HG03565 (cell line): ENCODE measurements around the gene FOXS1.

Experiments
- ATAC-seq: cut with Tn5 transposase; IDR thresholded peaks from one replicate; pipeline ENCODE4 v1.9.1; 2021; ENCODE audit warnings: mild to moderate bottlenecking, moderate library complexity; ENCODE audit not compliant: unreplicated experiment

The FOXS1 gene

GRCh38 chr20:31845300-31845863 is at the start of gene FOXS1:
Gene FOXS1, minus strand, starts transcription at chr20:31845604. Its CDS starts 62 bp downstream, at chr20:31845542.
- ATAC-seq, result no peak

GRCh38 chr20:31890646-31891045 is 45.2 kb upstream of the FOXS1 start:
- no peak for ATAC-seq

- ATAC-seq, result no peak
Measured at GRCh38 chr20:31883829-31884228, 38.4 kb upstream of the FOXS1 start.

- no peak for ATAC-seq
Measured at GRCh38 chr20:31881945-31882344, 36.5 kb upstream of the FOXS1 start.

GRCh38 chr20:31879143-31879987 is 34.0 kb upstream of the FOXS1 start:
- peak; percentile 91 for ATAC-seq

- no peak for ATAC-seq
Measured at GRCh38 chr20:31877684-31878083, 32.3 kb upstream of the FOXS1 start.

GRCh38 chr20:31875671-31876070 is 30.3 kb upstream of the FOXS1 start:
- ATAC-seq, result no peak

- no peak for ATAC-seq
Measured at GRCh38 chr20:31872406-31872805, 27.0 kb upstream of the FOXS1 start.

- no peak for ATAC-seq
Measured at GRCh38 chr20:31871618-31871954, 26.2 kb upstream of the FOXS1 start.

- ATAC-seq, result no peak
Measured at GRCh38 chr20:31870726-31871617, 25.6 kb upstream of the FOXS1 start.

GRCh38 chr20:31869942-31870725 is 24.7 kb upstream of the FOXS1 start, which contains the start of the genes DUSP15 and TTLL9:
Gene DUSP15, minus strand, starts transcription at chr20:31870527. Its CDS starts 190 bp downstream, at chr20:31870337.
Gene TTLL9, plus strand, starts transcription at chr20:31870634. Its CDS starts 493 bp downstream, at chr20:31871127.
- ATAC-seq, result no peak

GRCh38 chr20:31869673-31869941 is 24.2 kb upstream of the FOXS1 start:
- no peak for ATAC-seq

GRCh38 chr20:31868853-31869672 is 23.7 kb upstream of the FOXS1 start:
- no peak for ATAC-seq

GRCh38 chr20:31866221-31866620 is 20.8 kb upstream of the FOXS1 start:
- no peak for ATAC-seq

- no peak for ATAC-seq
Measured at GRCh38 chr20:31864521-31865400, 19.4 kb upstream of the FOXS1 start.

GRCh38 chr20:31863296-31864085 is 18.1 kb upstream of the FOXS1 start:
- ATAC-seq, result no peak

GRCh38 chr20:31862506-31862905 is 17.1 kb upstream of the FOXS1 start:
- no peak for ATAC-seq

GRCh38 chr20:31862157-31862470 is 16.7 kb upstream of the FOXS1 start:
- ATAC-seq, result no peak
